RWPE1 (cell line): ENCODE data around the gene MTUS2.

ENCODE experiments used
- CTCF ChIA-PET: fragments of 350-600 bp; sonication (Branson Sonifier 250); formaldehyde crosslinking; extraction: SDS; loops from one replicate; lab custom pipeline; 2021; lab: Yijun Ruan, JAX
- POLR2A ChIA-PET: fragments of 400-600 bp; formaldehyde crosslinking; extraction: SDS; loops from one replicate; lab custom pipeline; 2020; ENCODE audit warnings: antibody characterized with exemption; ENCODE audit not compliant: low non-redundant PET; lab: Yijun Ruan, JAX
- DNase-seq: peaks from one replicate; pipeline ENCODE4 v3.0.0; 2012; ENCODE audit warnings: low spot score
- H3K27ac ChIP-seq: fragments of 450-650 bp; 2 replicates; pipeline ENCODE4 v1.5.1; 2017
- CTCF ChIP-seq: fragments of 450-650 bp; conservative IDR thresholded peaks from 2 replicates; pipeline ENCODE4 v1.5.1; 2017; ENCODE audit warnings: low read depth, mild to moderate bottlenecking

MTUS2 gene

GRCh38 chr13:29255567-29255966, 435.4 kb downstream of the MTUS2 start:
- DNase-seq, result no peak
- H3K27ac ChIP-seq, result no peak overlapping the region
- no peak for TF ChIP-seq CTCF
- CTCF ChIA-PET, result no interaction called here
- POLR2A ChIA-PET, result no interaction called here

GRCh38 chr13:29260684-29261083, 440.5 kb downstream of the MTUS2 start:
- TF ChIP-seq CTCF, result no peak
- no peak overlapping the region for H3K27ac ChIP-seq
- CTCF ChIA-PET, result no interaction called here
- POLR2A ChIA-PET, result no interaction called here
- DNase-seq, result no peak

- ChIA-PET CTCF (no interaction called here), POLR2A (no interaction called here)
- H3K27ac ChIP-seq, result no peak overlapping the region
- no peak for DNase-seq
- TF ChIP-seq CTCF, result no peak
Measured at GRCh38 chr13:29266261-29266660, 446.1 kb downstream of the MTUS2 start.

GRCh38 chr13:29266756-29267733, 446.9 kb downstream of the MTUS2 start:
- TF ChIP-seq CTCF, result no peak
- no peak overlapping the region for H3K27ac ChIP-seq
- POLR2A ChIA-PET, result no interaction called here
- no peak for DNase-seq
- CTCF ChIA-PET, result no interaction called here

GRCh38 chr13:29270271-29270985, 450.3 kb downstream of the MTUS2 start:
- no peak for TF ChIP-seq CTCF
- no peak for DNase-seq
- ChIA-PET CTCF (no interaction called here), POLR2A (no interaction called here)
- no peak overlapping the region for H3K27ac ChIP-seq

- no peak for TF ChIP-seq CTCF
- no peak overlapping the region for H3K27ac ChIP-seq
- no peak for DNase-seq
- ChIA-PET POLR2A (no interaction called here), CTCF (interaction anchor here (0.7 kb wide), 1 partner anchor 174 kb away, joined by 3 read pairs; no protein-coding TSS in a partner anchor)
Measured at GRCh38 chr13:29271606-29272005, 451.5 kb downstream of the MTUS2 start.
